Measurements from ENCODE around the gene TAOK2. TPM values are rescaled to one million over a fixed set of nuclear protein-coding genes. Genes with fewer than 3 reads are reported as not detected.

The TAOK2 gene
- total RNA-seq, 2 donors from 2014 or later, result 31.1 to 58.3 TPM

DNA sequence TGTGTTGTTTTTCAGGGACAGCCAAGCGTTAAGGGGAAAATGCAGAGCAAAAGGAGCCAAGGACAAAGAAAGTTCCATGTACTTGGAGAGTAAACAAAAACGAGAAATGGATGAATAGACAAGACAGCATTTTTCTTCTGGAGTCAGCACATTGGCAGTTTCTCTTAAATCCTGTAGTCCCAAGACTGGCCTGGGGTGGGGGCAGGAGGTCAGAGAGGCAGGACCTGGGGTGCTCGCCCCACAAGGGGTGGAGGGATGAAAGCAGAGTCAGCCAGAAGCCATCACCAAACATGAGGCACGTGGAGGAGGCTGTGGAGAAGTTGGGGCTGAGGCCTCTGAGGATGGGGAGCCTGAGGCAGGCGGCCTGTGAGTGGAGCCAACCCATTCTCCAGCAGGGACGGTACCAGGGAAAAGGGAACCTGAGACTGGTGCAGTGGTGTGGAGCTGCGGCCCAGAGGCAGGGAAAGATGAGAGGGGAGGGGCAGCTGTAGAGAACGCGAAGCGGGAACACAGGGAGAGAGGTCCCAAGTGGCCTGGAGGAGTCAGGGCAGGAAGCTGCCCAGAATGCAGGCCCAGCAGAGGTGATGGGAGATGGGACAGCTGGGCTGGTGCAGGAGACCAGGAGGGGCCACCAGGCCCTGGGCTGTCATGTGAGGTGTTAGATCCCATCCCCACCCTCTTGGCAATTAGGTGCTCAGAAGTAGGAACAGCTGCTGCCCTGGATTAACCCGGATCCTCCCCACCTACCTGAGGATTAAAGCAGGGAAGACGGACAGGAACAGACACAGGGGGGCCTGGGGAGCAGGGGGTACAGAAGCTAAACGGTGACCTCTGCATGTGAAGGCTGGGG is 54.1 kb downstream of the TAOK2 start:
- no peak for DNase-seq
- WGBS, 2 donors, result 39 to 54% methylated on average over 13 of the region's 13 CpGs
- no peak for ATAC-seq
- no peaks in the 10 kb centered on the region for H3K36me3 ChIP-seq (replicated peaks in 1 of 2; ENCODE audit: insufficient read depth in 1 of 2, low read depth in 2 of 2)
- intact Hi-C loops (cut with DNase I), result loop anchor here (10.0 kb wide), 1 partner anchor 333 kb away; no protein-coding TSS in a partner anchor
- H3K4me3 ChIP-seq, result no peak overlapping the region
- no peak overlapping the region for H3K27ac ChIP-seq
- peaks cover 8% of the 10 kb centered on the region for H3K4me1 ChIP-seq
- no peaks in the 10 kb centered on the region for H3K9me3 ChIP-seq
- H3K27me3 ChIP-seq, result peaks cover 0 to 31% of the 10 kb centered on the region in 2 donors
- TF ChIP-seq POLR2A (IDR thresholded peaks at IDR 0.05) (no peak), CTCF (IDR thresholded peaks at IDR 0.05) (no peak)

GRCh38 chr16:30028438-30029076 is 54.9 kb downstream of the TAOK2 start:
- DNase-seq, result no peak

GRCh38 chr16:30030011-30030685 is 56.5 kb downstream of the TAOK2 start:
- intact Hi-C loops (cut with DNase I), result no loop called here
- DNase-seq (no peak), ATAC-seq (no peak)
- 22 to 33% methylated on average over 22 to 23 of the region's 23 CpGs for WGBS, 2 donors
- TF ChIP-seq CTCF (IDR thresholded peaks at IDR 0.05) (no peak), POLR2A (IDR thresholded peaks at IDR 0.05) (no peak)
- Histone ChIP-seq H3K27ac (no peak overlapping the region), H3K36me3 (replicated peaks in 1 of 2; ENCODE audit: insufficient read depth in 1 of 2, low read depth in 2 of 2) (no peaks in the 10 kb centered on the region), H3K9me3 (no peaks in the 10 kb centered on the region), H3K27me3 (peaks cover 0 to 21% of the 10 kb centered on the region in 2 donors), H3K4me1 (peaks cover 8% of the 10 kb centered on the region), H3K4me3 (no peak overlapping the region)

More at GRCh38 chr16:30028438-30029076, 54.9 kb downstream of the TAOK2 start:
- H3K36me3 ChIP-seq (replicated peaks in 1 of 2; ENCODE audit: insufficient read depth in 1 of 2, low read depth in 2 of 2), result no peaks in the 10 kb centered on the region
- 19 to 21% methylated on average over 2 to 18 of the region's 18 CpGs for WGBS, 2 donors
- ATAC-seq, result no peak
- intact Hi-C loops (cut with DNase I), result loop anchor here (10.0 kb wide), 1 partner anchor 334 kb away; no protein-coding TSS in a partner anchor
- peaks cover 8% of the 10 kb centered on the region for H3K4me1 ChIP-seq
- TF ChIP-seq CTCF (IDR thresholded peaks at IDR 0.05), result no peak
- no peak for TF ChIP-seq POLR2A (IDR thresholded peaks at IDR 0.05)
- H3K9me3 ChIP-seq, result no peaks in the 10 kb centered on the region
- no peak overlapping the region for H3K4me3 ChIP-seq
- H3K27ac ChIP-seq, result no peak overlapping the region
- peaks cover 0 to 31% of the 10 kb centered on the region in 2 donors for H3K27me3 ChIP-seq

GRCh38 chr16:30030841-30031413 is 57.3 kb downstream of the TAOK2 start, which contains the start of gene TLCD3B:
TLCD3B (minus strand) TSS chr16:30031271; CDS start chr16:30030527, 744 bp downstream.
- Histone ChIP-seq H3K27ac (no peak within 1 kb of the TSS), H3K9me3 (no peaks in the 10 kb centered on the region), H3K27me3 (peaks cover 0 to 21% of the 10 kb centered on the region in 2 donors), H3K4me1 (peaks cover 8% of the 10 kb centered on the region), H3K36me3 (replicated peaks in 1 of 2; ENCODE audit: insufficient read depth in 1 of 2, low read depth in 2 of 2) (no peaks in the 10 kb centered on the region), H3K4me3 (no peak within 1 kb of the TSS)
- TF ChIP-seq POLR2A (IDR thresholded peaks at IDR 0.05) (no peak), CTCF (IDR thresholded peaks at IDR 0.05) (no peak)
- intact Hi-C loops (cut with DNase I), result no loop called here
- ATAC-seq (no peak), DNase-seq (no peak)
- WGBS, 2 donors, result 1 to 2% methylated on average over 12 to 23 of the region's 27 CpGs
